ENCODE data around the gene ALOX5AP.

Gene ALOX5AP

GRCh38 chr13:30789166-30789862, 54.0 kb downstream of the ALOX5AP start:
- ATAC-seq (ENCODE audit: insufficient read depth, low read depth) (no peak), DNase-seq (no peak)
- Histone ChIP-seq H3K9me3 (ENCODE audit: insufficient read depth, low read length, severe bottlenecking) (no peaks in the 10 kb centered on the region), H3K27ac (ENCODE audit: low read length) (no peak overlapping the region), H3K36me3 (ENCODE audit: insufficient read depth, low read length) (no peaks in the 10 kb centered on the region), H4K20me1 (ENCODE audit: insufficient read depth, low read length) (no peaks in the 10 kb centered on the region), H3K9ac (ENCODE audit: low read depth, low read length) (no peak overlapping the region), H2AFZ (ENCODE audit: low read depth, low read length) (no peak overlapping the region), H3K4me1 (ENCODE audit: insufficient read depth, low read length) (no peaks in the 10 kb centered on the region), H3K4me3 (ENCODE audit: low read depth in 1 of 2, low read length in 2 of 2) (no peak overlapping the region), H3K4me2 (ENCODE audit: insufficient read depth, low read length) (no peak overlapping the region), H3K79me2 (ENCODE audit: insufficient read depth, low read length) (no peaks in the 10 kb centered on the region), H3K27me3 (ENCODE audit: insufficient read depth, low read length, poor library complexity) (no peaks in the 10 kb centered on the region)
- TF ChIP-seq CTCF (IDR thresholded peaks at IDR 0.05; ENCODE audit: borderline replicate concordance, extremely low read depth, low read length, poor library complexity, severe bottlenecking) (no peak), EZH2 (IDR thresholded peaks at IDR 0.05; ENCODE audit: borderline replicate concordance, low read depth, low read length, severe bottlenecking) (no peak)

GRCh38 chr13:30790592-30790991, 55.2 kb downstream of the ALOX5AP start:
- Histone ChIP-seq H3K4me2 (ENCODE audit: insufficient read depth, low read length) (no peak overlapping the region), H2AFZ (ENCODE audit: low read depth, low read length) (no peak overlapping the region), H3K9ac (ENCODE audit: low read depth, low read length) (no peak overlapping the region), H3K4me1 (ENCODE audit: insufficient read depth, low read length) (peaks cover 10% of the 10 kb centered on the region), H3K27me3 (ENCODE audit: insufficient read depth, low read length, poor library complexity) (no peaks in the 10 kb centered on the region), H3K27ac (ENCODE audit: low read length) (no peak overlapping the region), H4K20me1 (ENCODE audit: insufficient read depth, low read length) (no peaks in the 10 kb centered on the region), H3K9me3 (ENCODE audit: insufficient read depth, low read length, severe bottlenecking) (no peaks in the 10 kb centered on the region), H3K79me2 (ENCODE audit: insufficient read depth, low read length) (no peaks in the 10 kb centered on the region), H3K4me3 (ENCODE audit: low read depth in 1 of 2, low read length in 2 of 2) (no peak overlapping the region), H3K36me3 (ENCODE audit: insufficient read depth, low read length) (no peaks in the 10 kb centered on the region)
- ATAC-seq (ENCODE audit: insufficient read depth, low read depth) (no peak), DNase-seq (no peak)
- TF ChIP-seq CTCF (IDR thresholded peaks at IDR 0.05; ENCODE audit: borderline replicate concordance, extremely low read depth, low read length, poor library complexity, severe bottlenecking) (no peak), EZH2 (IDR thresholded peaks at IDR 0.05; ENCODE audit: borderline replicate concordance, low read depth, low read length, severe bottlenecking) (no peak)

- Histone ChIP-seq H3K4me2 (ENCODE audit: insufficient read depth, low read length) (no peak overlapping the region), H2AFZ (ENCODE audit: low read depth, low read length) (no peak overlapping the region), H3K9me3 (ENCODE audit: insufficient read depth, low read length, severe bottlenecking) (no peaks in the 10 kb centered on the region), H3K9ac (ENCODE audit: low read depth, low read length) (no peak overlapping the region), H3K36me3 (ENCODE audit: insufficient read depth, low read length) (no peaks in the 10 kb centered on the region), H3K4me3 (ENCODE audit: low read depth in 1 of 2, low read length in 2 of 2) (no peak overlapping the region), H3K27ac (ENCODE audit: low read length) (no peak overlapping the region), H3K27me3 (ENCODE audit: insufficient read depth, low read length, poor library complexity) (no peaks in the 10 kb centered on the region), H3K79me2 (ENCODE audit: insufficient read depth, low read length) (no peaks in the 10 kb centered on the region), H3K4me1 (ENCODE audit: insufficient read depth, low read length) (peaks cover 19% of the 10 kb centered on the region), H4K20me1 (ENCODE audit: insufficient read depth, low read length) (no peaks in the 10 kb centered on the region)
- DNase-seq (no peak), ATAC-seq (ENCODE audit: insufficient read depth, low read depth) (no peak)
- no peak for TF ChIP-seq EZH2 (IDR thresholded peaks at IDR 0.05; ENCODE audit: borderline replicate concordance, low read depth, low read length, severe bottlenecking)
- no peak for TF ChIP-seq CTCF (IDR thresholded peaks at IDR 0.05; ENCODE audit: borderline replicate concordance, extremely low read depth, low read length, poor library complexity, severe bottlenecking)
Measured at GRCh38 chr13:30791354-30792001, 56.1 kb downstream of the ALOX5AP start.
